HUES48 (cell line): ENCODE results near the gene MICALL1.

Source experiments
- H3K27ac ChIP-seq: one replicate; pipeline ENCODE4 v1.7.0; 2013; ENCODE audit warnings: low read depth, low read length, inconsistent platforms
- H3K27me3 ChIP-seq: 2 replicates; pipeline ENCODE4 v1.6.1; 2013; ENCODE audit warnings: mild to moderate bottlenecking, low read length; ENCODE audit not compliant: control insufficient read depth, insufficient read depth
- H3K36me3 ChIP-seq: 2 replicates; pipeline ENCODE4 v1.6.1; 2013; ENCODE audit warnings: low read length; ENCODE audit not compliant: control insufficient read depth, insufficient read depth
- H3K4me1 ChIP-seq: 2 replicates; pipeline ENCODE4 v1.6.1; 2013; ENCODE audit warnings: mild to moderate bottlenecking, low read length; ENCODE audit not compliant: control insufficient read depth, insufficient read depth
- H3K4me3 ChIP-seq: 2 replicates; pipeline ENCODE4 v1.5.1; 2013; ENCODE audit warnings: mild to moderate bottlenecking, low read depth, low read length
- H3K9ac ChIP-seq: 2 replicates; pipeline ENCODE4 v1.6.1; 2013; ENCODE audit warnings: mild to moderate bottlenecking, low read depth, low read length, moderate library complexity
- H3K9me3 ChIP-seq: 2 replicates; pipeline ENCODE4 v1.6.1; 2013; ENCODE audit warnings: low read length; ENCODE audit not compliant: control insufficient read depth, insufficient read depth

The MICALL1 gene, protein sequence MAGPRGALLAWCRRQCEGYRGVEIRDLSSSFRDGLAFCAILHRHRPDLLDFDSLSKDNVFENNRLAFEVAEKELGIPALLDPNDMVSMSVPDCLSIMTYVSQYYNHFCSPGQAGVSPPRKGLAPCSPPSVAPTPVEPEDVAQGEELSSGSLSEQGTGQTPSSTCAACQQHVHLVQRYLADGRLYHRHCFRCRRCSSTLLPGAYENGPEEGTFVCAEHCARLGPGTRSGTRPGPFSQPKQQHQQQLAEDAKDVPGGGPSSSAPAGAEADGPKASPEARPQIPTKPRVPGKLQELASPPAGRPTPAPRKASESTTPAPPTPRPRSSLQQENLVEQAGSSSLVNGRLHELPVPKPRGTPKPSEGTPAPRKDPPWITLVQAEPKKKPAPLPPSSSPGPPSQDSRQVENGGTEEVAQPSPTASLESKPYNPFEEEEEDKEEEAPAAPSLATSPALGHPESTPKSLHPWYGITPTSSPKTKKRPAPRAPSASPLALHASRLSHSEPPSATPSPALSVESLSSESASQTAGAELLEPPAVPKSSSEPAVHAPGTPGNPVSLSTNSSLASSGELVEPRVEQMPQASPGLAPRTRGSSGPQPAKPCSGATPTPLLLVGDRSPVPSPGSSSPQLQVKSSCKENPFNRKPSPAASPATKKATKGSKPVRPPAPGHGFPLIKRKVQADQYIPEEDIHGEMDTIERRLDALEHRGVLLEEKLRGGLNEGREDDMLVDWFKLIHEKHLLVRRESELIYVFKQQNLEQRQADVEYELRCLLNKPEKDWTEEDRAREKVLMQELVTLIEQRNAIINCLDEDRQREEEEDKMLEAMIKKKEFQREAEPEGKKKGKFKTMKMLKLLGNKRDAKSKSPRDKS

GRCh38 chr22:37905534-37906363, at the start of gene MICALL1:
MICALL1 (plus strand) TSS chr22:37906297; CDS start chr22:37906423, 126 bp downstream.
- Histone ChIP-seq H3K27me3 (no peaks in the 10 kb centered on the region), H3K9me3 (no peaks in the 10 kb centered on the region), H3K4me1 (peaks cover 26% of the 10 kb centered on the region), H3K4me3 (peak within 1 kb of the TSS; percentile 72), H3K27ac (peak within 1 kb of the TSS; percentile 83), H3K36me3 (no peaks in the 10 kb centered on the region), H3K9ac (peak within 1 kb of the TSS; percentile 74; the same call in 1 of the 2 replicates)

DNA sequence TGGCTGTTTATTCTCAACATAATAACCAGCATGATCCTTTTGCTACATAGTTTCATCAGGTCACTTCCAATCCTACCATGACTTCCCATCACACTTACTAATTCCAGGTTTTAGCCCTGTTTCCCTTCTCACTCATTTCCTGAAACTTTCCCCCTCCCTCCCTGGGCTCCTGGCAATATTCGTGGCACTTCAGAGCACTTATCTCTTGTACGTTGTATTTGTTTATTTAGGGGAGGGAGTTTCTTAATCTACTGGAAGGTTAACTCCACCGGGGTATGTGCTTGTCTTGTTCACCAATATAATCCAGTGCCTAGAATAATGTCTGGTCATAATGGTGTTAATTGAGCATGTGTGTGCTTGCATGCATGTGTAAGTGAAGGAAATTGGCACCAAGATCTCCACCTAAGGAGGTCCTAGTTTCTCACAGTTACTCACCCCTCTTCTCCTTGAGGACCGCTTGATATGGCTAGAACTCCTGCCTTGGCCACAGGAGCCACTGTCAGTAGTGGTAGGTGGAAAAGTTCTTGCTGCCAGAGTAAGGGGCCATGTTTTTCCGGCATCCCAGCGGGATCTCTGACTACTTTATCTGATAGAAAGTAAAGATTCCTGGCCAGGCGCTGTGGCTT, 45.2 kb upstream of the MICALL1 start:
- H3K9ac ChIP-seq = no peak overlapping the region
- H3K27me3 ChIP-seq = no peaks in the 10 kb centered on the region
- 0 out of 2 replicates have a peak, but pooled peaks cover 4% of the 10 kb centered on the region for H3K4me1 ChIP-seq
- H3K27ac ChIP-seq = no peak overlapping the region
- H3K9me3 ChIP-seq = no peaks in the 10 kb centered on the region
- H3K36me3 ChIP-seq = peaks cover 94% of the 10 kb centered on the region
- no peak overlapping the region for H3K4me3 ChIP-seq

- H3K4me1 ChIP-seq = 0 out of 2 replicates have a peak, but pooled peaks cover 4% of the 10 kb centered on the region
- no peaks in the 10 kb centered on the region for H3K27me3 ChIP-seq
- peaks cover 94% of the 10 kb centered on the region for H3K36me3 ChIP-seq
- H3K4me3 ChIP-seq = no peak overlapping the region
- H3K9me3 ChIP-seq = no peaks in the 10 kb centered on the region
- peak overlapping the region; percentile 68 for H3K27ac ChIP-seq
- no peak overlapping the region for H3K9ac ChIP-seq
Observed at GRCh38 chr22:37862570-37863325, 43.3 kb upstream of the MICALL1 start.

- H3K4me3 ChIP-seq = no peak overlapping the region
Observed at GRCh38 chr22:37865510-37865909, 40.6 kb upstream of the MICALL1 start.

GRCh38 chr22:37870273-37870672, 35.8 kb upstream of the MICALL1 start:
- Histone ChIP-seq H3K9ac (no peak overlapping the region), H3K27ac (peak overlapping the region; percentile 0), H3K4me3 (no peak overlapping the region), H3K36me3 (peaks cover 88% of the 10 kb centered on the region), H3K9me3 (no peaks in the 10 kb centered on the region), H3K27me3 (no peaks in the 10 kb centered on the region), H3K4me1 (no peaks in the 10 kb centered on the region)

More at GRCh38 chr22:37865510-37865909, 40.6 kb upstream of the MICALL1 start:
- Histone ChIP-seq H3K36me3 (peaks cover 89% of the 10 kb centered on the region), H3K27ac (no peak overlapping the region), H3K4me1 (0 out of 2 replicates have a peak, but pooled peaks cover 4% of the 10 kb centered on the region), H3K9me3 (no peaks in the 10 kb centered on the region), H3K9ac (no peak overlapping the region), H3K27me3 (no peaks in the 10 kb centered on the region)

- Histone ChIP-seq H3K4me1 (no peaks in the 10 kb centered on the region), H3K9ac (no peak overlapping the region), H3K27ac (no peak overlapping the region), H3K36me3 (peaks cover 86% of the 10 kb centered on the region), H3K27me3 (no peaks in the 10 kb centered on the region), H3K9me3 (no peaks in the 10 kb centered on the region), H3K4me3 (no peak overlapping the region)
Observed at GRCh38 chr22:37880668-37881440, 25.2 kb upstream of the MICALL1 start.

GRCh38 chr22:37884420-37884819, 21.7 kb upstream of the MICALL1 start:
- Histone ChIP-seq H3K4me3 (no peak overlapping the region), H3K27me3 (no peaks in the 10 kb centered on the region), H3K27ac (no peak overlapping the region), H3K4me1 (no peaks in the 10 kb centered on the region), H3K36me3 (peaks cover 82% of the 10 kb centered on the region), H3K9ac (no peak overlapping the region), H3K9me3 (no peaks in the 10 kb centered on the region)

- Histone ChIP-seq H3K27ac (peak overlapping the region; percentile 17), H3K4me1 (no peaks in the 10 kb centered on the region), H3K36me3 (peaks cover 73% of the 10 kb centered on the region), H3K27me3 (no peaks in the 10 kb centered on the region), H3K9ac (no peak overlapping the region), H3K4me3 (no peak overlapping the region), H3K9me3 (no peaks in the 10 kb centered on the region)
Observed at GRCh38 chr22:37887584-37888378, 18.3 kb upstream of the MICALL1 start.

- Histone ChIP-seq H3K9ac (no peak overlapping the region), H3K27me3 (no peaks in the 10 kb centered on the region), H3K4me1 (peaks cover 21% of the 10 kb centered on the region), H3K36me3 (peaks cover 47% of the 10 kb centered on the region), H3K27ac (no peak overlapping the region), H3K9me3 (no peaks in the 10 kb centered on the region), H3K4me3 (no peak overlapping the region)
Observed at GRCh38 chr22:37891926-37892325, 14.2 kb upstream of the MICALL1 start.
